Right atrium auricular region (tissue), 2 donors: ENCODE data around the gene DNPEP. TPM values are rescaled to one million over a fixed set of nuclear protein-coding genes. Genes with fewer than 3 reads are reported as not detected.

Experiments
- DNase-seq: peaks from one replicate; pipeline ENCODE4 v3.0.0-alpha.2; 2019; ENCODE audit warnings: low spot score
- H3K27ac ChIP-seq, 2 donors: fragments of 200-600 bp; sonication (generic); 1 replicate in 1 of 2; 2 replicates in 1 of 2; pipeline ENCODE4 v1.5.1; 2016 to 2019
- H3K27me3 ChIP-seq, 2 donors: fragments of 200-600 bp; sonication (generic); one replicate each; pipeline versions ENCODE4 v1.5.1 to v1.6.0; 2017 to 2019
- H3K36me3 ChIP-seq: fragments of 200-600 bp; sonication (generic); one replicate; pipeline ENCODE4 v1.5.1; 2016
- H3K4me1 ChIP-seq, 2 donors: fragments of 200-600 bp; sonication (generic); one replicate each; pipeline versions ENCODE4 v1.5.1 to v1.6.0; 2017 to 2019
- H3K4me3 ChIP-seq, 2 donors: fragments of 200-600 bp; sonication (generic); 1 replicate in 1 of 2; 2 replicates in 1 of 2; pipeline ENCODE4 v1.5.1; 2017 to 2019; ENCODE audit warnings: mild to moderate bottlenecking in 1 of 2, moderate library complexity in 1 of 2
- H3K9me3 ChIP-seq, 2 donors: fragments of 200-600 bp; sonication (generic); one replicate each; pipeline ENCODE4 v1.5.1; 2019
- total RNA-seq, 2 donors: library from RNA; depleted of rRNA; stranded (reverse); fragments of >200 nt; gene quantifications; one replicate each; pipeline ENCODE4 v1.1.0, GENCODE V29; 2016
- TF ChIP-seq, protein P1 (sequence below), 2 donors: fragments of 200-600 bp; sonication (generic); IDR thresholded peaks; one replicate each; pipeline ENCODE4 v1.5.1; 2019; ENCODE audit warnings: antibody characterized with exemption in 2 of 2

The DNPEP gene
- total RNA-seq, 2 donors from 2014 or later, result 48.1 to 51.2 TPM

DNA sequence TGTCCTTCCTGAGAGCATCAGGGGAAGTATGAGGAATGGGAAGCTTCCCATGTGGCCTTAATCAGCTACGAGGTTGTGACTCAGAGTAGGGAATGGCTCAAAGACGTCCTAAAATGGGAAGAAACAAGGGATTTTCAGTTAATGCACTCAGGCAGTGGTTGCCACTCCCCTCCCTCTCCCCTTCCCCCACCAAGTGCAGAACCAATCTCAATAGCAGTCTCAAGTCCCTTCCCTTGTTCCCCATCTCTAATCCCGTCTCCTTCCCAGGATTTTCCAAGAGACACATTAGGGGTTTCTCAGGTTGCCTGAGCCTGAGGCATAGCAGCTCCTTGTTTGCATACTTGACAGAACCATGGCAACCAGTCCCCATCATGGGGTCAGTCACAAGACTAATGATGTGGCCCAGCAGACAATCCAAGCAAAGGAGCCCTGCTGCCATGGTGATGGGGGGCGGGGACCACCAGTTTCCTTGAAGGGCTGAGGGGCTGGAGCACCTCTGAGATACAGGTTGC, 36.9 kb downstream of the DNPEP start:
- no peak for DNase-seq
- H3K9me3 ChIP-seq, result no peaks in the 10 kb centered on the region
- TF ChIP-seq, protein P1, sequence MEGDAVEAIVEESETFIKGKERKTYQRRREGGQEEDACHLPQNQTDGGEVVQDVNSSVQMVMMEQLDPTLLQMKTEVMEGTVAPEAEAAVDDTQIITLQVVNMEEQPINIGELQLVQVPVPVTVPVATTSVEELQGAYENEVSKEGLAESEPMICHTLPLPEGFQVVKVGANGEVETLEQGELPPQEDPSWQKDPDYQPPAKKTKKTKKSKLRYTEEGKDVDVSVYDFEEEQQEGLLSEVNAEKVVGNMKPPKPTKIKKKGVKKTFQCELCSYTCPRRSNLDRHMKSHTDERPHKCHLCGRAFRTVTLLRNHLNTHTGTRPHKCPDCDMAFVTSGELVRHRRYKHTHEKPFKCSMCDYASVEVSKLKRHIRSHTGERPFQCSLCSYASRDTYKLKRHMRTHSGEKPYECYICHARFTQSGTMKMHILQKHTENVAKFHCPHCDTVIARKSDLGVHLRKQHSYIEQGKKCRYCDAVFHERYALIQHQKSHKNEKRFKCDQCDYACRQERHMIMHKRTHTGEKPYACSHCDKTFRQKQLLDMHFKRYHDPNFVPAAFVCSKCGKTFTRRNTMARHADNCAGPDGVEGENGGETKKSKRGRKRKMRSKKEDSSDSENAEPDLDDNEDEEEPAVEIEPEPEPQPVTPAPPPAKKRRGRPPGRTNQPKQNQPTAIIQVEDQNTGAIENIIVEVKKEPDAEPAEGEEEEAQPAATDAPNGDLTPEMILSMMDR (IDR thresholded peaks at IDR 0.05), result no peak
- H3K27me3 ChIP-seq, result peaks cover 0 to 2% of the 10 kb centered on the region in 2 donors
- no peaks in the 10 kb centered on the region for H3K36me3 ChIP-seq
- no peaks in the 10 kb centered on the region for H3K4me1 ChIP-seq
- H3K4me3 ChIP-seq, result no peak overlapping the region
- H3K27ac ChIP-seq, result no peak overlapping the region

DNA sequence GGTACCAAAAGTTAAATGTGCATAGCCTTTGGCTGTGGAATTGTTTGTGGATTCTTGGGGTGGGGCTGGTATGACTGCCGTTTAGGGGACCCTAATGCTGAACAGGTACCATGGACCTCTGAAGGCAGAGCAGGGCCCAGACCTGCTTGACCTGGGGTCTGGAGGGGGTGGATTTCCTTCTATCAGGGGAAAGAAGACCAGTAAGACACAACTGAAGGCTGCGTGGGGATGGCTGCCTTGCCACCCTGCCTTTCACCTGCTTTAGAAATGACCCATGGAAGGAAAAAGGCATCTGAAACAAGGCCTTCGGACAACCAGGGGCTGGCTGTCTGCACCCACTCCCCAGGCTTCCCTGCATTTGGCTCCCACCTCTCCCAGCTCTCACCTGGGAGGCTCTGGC, 37.5 kb downstream of the DNPEP start:
- no peak overlapping the region for H3K27ac ChIP-seq
- no peaks in the 10 kb centered on the region for H3K36me3 ChIP-seq
- peaks cover 0 to 2% of the 10 kb centered on the region in 2 donors for H3K27me3 ChIP-seq

DNA sequence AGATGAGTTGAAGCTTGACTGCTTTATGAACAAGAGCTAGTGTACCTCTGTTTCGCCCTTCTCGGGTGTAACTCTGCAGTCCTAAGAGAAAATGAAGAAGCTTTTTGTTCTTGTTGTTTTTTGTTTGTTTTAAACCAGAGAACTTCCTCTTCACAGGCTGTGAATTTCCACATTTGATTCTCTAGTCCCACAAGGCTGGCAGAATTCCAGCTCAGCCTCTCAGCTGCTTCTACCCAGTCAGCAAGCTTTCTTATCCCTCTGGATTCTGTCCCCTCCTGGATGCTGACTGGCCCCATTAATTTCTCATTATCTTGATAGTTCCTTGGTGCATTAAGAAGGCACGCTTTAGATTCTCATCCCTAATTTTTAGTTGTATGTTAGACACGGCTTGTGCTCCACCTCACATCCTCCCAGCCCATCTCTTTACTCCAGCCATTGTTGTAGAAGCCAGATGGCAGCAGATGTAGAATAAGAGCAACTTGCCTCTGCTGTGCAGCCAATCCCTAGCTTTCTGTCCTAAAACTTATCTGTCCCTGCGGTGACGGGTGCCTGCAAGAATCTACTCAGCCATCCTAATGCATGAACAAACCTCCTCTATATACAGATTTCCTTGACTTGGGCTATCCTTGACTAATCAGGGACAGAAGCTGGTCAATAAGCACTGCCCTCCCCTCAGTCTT, 42.8 kb downstream of the DNPEP start:
- H3K27ac ChIP-seq, result no peak overlapping the region
- no peaks in the 10 kb centered on the region for H3K9me3 ChIP-seq
- no peaks in the 10 kb centered on the region for H3K4me1 ChIP-seq
- H3K36me3 ChIP-seq, result no peaks in the 10 kb centered on the region
- H3K27me3 ChIP-seq, result no peaks in the 10 kb centered on the region
- DNase-seq, result peak; percentile 70
- H3K4me3 ChIP-seq, result no peak overlapping the region
- TF ChIP-seq, protein P1 (IDR thresholded peaks at IDR 0.05), result no peak

More for the DNA sequence above, 37.5 kb downstream of the DNPEP start:
- TF ChIP-seq, protein P1 (IDR thresholded peaks at IDR 0.05), result no peak
- no peaks in the 10 kb centered on the region for H3K4me1 ChIP-seq
- H3K4me3 ChIP-seq, result no peak overlapping the region
- no peak for DNase-seq
- no peaks in the 10 kb centered on the region for H3K9me3 ChIP-seq

DNA sequence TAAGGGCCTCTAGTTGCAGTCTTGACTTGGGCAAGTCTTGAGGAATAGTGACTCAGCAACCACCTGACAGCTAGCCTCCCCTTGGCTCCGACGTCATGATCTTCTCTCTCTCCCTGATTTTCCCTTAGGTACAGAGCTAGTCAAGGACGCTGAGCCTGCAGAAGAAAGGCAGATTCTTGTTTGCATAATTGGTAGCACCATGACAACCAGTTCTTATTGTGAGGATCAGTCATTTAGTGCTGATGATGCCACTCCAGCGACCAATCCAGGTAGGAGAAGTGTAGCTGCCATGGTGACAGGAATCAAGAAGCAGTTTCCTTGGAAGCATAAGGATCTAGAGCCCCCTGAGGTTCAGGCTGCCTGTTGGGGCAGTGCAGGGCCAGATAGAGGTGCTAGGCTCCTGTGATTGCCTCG, 52.3 kb downstream of the DNPEP start:
- Histone ChIP-seq H3K27ac (no peak overlapping the region), H3K9me3 (peaks cover 0 to 4% of the 10 kb centered on the region in 2 donors), H3K36me3 (no peaks in the 10 kb centered on the region), H3K4me3 (no peak overlapping the region), H3K27me3 (peaks cover 4 to 7% of the 10 kb centered on the region in 2 donors), H3K4me1 (no peaks in the 10 kb centered on the region)
- peak; percentile 26 for DNase-seq
- TF ChIP-seq, protein P1 (IDR thresholded peaks at IDR 0.05), result no peak

DNA sequence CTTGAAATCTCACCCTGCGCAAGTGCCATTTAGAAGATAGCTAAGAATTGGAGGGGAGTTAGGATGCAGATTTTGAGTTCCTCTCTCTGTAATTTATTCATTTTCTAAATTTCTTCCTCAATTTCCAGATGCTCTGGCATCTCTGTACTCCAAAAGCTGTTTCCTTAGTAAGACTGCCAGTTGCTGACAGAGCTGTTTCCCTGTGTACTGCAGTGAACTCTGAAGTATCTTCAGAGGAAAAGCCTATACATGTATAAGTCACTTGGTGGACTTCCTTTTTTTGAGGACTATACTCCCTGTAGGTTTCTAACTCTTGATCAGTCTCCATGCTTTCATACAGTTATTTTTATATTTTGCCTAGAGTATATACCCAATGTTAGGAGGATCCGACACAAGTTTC, 53.6 kb downstream of the DNPEP start:
- H3K9me3 ChIP-seq, result peaks cover 0 to 4% of the 10 kb centered on the region in 2 donors
- H3K36me3 ChIP-seq, result no peaks in the 10 kb centered on the region
- H3K4me3 ChIP-seq, result no peak overlapping the region
- DNase-seq, result no peak
- TF ChIP-seq, protein P1 (IDR thresholded peaks at IDR 0.05), result no peak
- no peaks in the 10 kb centered on the region for H3K4me1 ChIP-seq
- peaks cover 4 to 7% of the 10 kb centered on the region in 2 donors for H3K27me3 ChIP-seq
- H3K27ac ChIP-seq, result no peak overlapping the region
